Upper lobe of right lung (tissue), 1 donor: ENCODE measurements around the gene ZNF235. TPM values are rescaled to one million over a fixed set of nuclear protein-coding genes. Genes with fewer than 3 reads are reported as not detected.
"Not testable (repeated sequence)": the region's sequence is repeated elsewhere in the genome, so short reads cannot be mapped to it uniquely, and the experiment has no call there.

ENCODE experiments used
- ATAC-seq: fragments of 200-7000 bp; cut with Tn5 transposase; one replicate; pipeline ENCODE4 v1.9.1; 2020; ENCODE audit warnings: mild to moderate bottlenecking, moderate library complexity
- DNase-seq: peaks from one replicate; pipeline ENCODE4 v3.0.0-alpha.2; 2020
- H3K27ac ChIP-seq: fragments of 200-600 bp; one replicate; pipeline ENCODE4 v1.8.0; 2022
- H3K27me3 ChIP-seq: fragments of 200-600 bp; one replicate; pipeline ENCODE4 v1.8.0; 2022; ENCODE audit warnings: mild to moderate bottlenecking
- H3K36me3 ChIP-seq: fragments of 200-600 bp; one replicate; pipeline ENCODE4 v1.8.0; 2022
- H3K4me1 ChIP-seq: fragments of 200-600 bp; one replicate; pipeline ENCODE4 v1.8.0; 2022
- H3K4me3 ChIP-seq: fragments of 200-600 bp; one replicate; pipeline ENCODE4 v1.8.0; 2022; ENCODE audit warnings: mild to moderate bottlenecking
- H3K9me3 ChIP-seq: fragments of 200-600 bp; one replicate; pipeline ENCODE4 v1.8.0; 2022
- intact Hi-C: fragments of 100-400 bp; cut with DNase I; formaldehyde crosslinking; loops from one replicate; pipeline ENCODE4 v1.11.0; 2022
- long read RNA-seq: library from polyadenylated mRNA; unstranded; transcript quantifications from one replicate; pipeline ENCODE4 v2.0.0, GENCODE V29; 2021
- total RNA-seq: library from RNA; stranded (reverse); fragmentation: NEBNext Ultra II Directional; extraction: Animal tissue kit (Norgen Biotek cat#: 25700); gene quantifications from one replicate; pipeline ENCODE4 v1.2.1, GENCODE V29; 2021
- TF ChIP-seq, protein P1 (sequence below): fragments of 200-600 bp; IDR thresholded peaks from one replicate; pipeline ENCODE4 v1.8.0; 2022; ENCODE audit warnings: antibody characterized with exemption
- donor health status: DM: no; HTN: yes; CAD: no; lungs with severe emphysema.

The ZNF235 gene
- 6.5 TPM for total RNA-seq
- long read RNA-seq, full-length matches to known transcripts = 7 of 10 reads
- long read RNA-seq, partial matches to known transcripts = 0 of 10 reads
- long read RNA-seq, other reads (novel, unspliced or antisense) = 3 of 10 reads

DNA sequence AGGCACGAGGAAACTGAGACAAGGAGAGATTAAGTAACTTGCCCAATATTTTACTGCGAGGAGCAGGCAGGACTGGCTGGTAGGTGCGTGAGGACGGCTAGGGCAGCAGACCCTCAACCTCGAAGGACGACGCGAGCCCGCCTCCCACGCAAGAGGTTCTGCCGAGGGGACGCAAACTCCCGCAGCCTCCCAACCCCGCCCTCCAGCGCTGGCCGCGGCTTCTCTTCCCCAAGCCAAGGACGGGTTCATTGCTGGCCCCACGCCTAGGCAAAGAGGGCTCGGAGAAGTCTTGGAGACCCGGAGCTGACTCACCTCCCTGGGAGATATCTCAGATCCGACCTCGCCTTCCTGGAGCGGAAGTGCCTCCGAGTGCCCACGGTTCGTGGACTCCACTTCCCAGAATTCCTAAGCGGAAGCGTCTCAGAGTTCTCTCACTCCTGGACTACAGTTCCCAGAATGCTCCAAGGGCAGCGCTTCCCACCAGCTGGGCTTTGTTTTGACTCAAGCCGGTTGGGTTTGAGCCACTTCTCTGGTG lies at the start of gene ZNF235:
Gene ZNF235, minus strand, starts transcription at position 367 of the 535 bp plus-strand sequence. CDS start 1,621 bp downstream, outside the sequence.
- peak within 1 kb of the TSS; percentile 85 for H3K4me3 ChIP-seq
- DNase-seq (peak; percentile 89), ATAC-seq (peak; percentile 100)
- intact Hi-C loops = no loop called here
- H3K27ac ChIP-seq = peak within 1 kb of the TSS; percentile 77
- no peaks in the 10 kb centered on the region for H3K27me3 ChIP-seq
- no peaks in the 10 kb centered on the region for H3K9me3 ChIP-seq
- H3K36me3 ChIP-seq = peaks cover 11% of the 10 kb centered on the region
- TF ChIP-seq, protein P1, sequence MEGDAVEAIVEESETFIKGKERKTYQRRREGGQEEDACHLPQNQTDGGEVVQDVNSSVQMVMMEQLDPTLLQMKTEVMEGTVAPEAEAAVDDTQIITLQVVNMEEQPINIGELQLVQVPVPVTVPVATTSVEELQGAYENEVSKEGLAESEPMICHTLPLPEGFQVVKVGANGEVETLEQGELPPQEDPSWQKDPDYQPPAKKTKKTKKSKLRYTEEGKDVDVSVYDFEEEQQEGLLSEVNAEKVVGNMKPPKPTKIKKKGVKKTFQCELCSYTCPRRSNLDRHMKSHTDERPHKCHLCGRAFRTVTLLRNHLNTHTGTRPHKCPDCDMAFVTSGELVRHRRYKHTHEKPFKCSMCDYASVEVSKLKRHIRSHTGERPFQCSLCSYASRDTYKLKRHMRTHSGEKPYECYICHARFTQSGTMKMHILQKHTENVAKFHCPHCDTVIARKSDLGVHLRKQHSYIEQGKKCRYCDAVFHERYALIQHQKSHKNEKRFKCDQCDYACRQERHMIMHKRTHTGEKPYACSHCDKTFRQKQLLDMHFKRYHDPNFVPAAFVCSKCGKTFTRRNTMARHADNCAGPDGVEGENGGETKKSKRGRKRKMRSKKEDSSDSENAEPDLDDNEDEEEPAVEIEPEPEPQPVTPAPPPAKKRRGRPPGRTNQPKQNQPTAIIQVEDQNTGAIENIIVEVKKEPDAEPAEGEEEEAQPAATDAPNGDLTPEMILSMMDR = no peak
- H3K4me1 ChIP-seq = peaks cover 11% of the 10 kb centered on the region

DNA sequence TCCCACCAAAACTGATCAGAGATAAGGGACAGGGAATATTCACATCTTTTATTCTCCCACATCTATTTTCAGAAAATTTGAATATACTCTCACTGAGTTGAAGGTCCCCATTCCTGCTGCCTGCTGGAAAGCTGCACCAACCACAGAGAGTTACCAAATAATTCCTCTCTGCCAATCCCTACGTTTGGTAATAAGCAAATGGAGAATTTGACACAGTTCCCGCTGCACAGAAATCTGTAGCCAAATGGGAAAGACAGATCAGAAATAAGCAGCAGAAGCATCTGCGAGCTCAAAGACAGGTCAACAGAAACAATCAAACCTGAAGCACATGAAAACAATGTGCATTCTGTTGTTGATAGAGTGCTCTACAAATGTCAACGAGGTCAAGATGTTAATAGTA lies 41.7 kb upstream of the ZNF235 start:
- H3K4me3 ChIP-seq = no peak overlapping the region
- intact Hi-C loops = no loop called here
- TF ChIP-seq, protein P1 = no peak
- peaks cover 50% of the 10 kb centered on the region for H3K9me3 ChIP-seq
- H3K27ac ChIP-seq = no peak overlapping the region
- H3K27me3 ChIP-seq = no peaks in the 10 kb centered on the region
- ATAC-seq (no peak), DNase-seq (no peak)
- H3K36me3 ChIP-seq = no peaks in the 10 kb centered on the region
- no peaks in the 10 kb centered on the region for H3K4me1 ChIP-seq

DNA sequence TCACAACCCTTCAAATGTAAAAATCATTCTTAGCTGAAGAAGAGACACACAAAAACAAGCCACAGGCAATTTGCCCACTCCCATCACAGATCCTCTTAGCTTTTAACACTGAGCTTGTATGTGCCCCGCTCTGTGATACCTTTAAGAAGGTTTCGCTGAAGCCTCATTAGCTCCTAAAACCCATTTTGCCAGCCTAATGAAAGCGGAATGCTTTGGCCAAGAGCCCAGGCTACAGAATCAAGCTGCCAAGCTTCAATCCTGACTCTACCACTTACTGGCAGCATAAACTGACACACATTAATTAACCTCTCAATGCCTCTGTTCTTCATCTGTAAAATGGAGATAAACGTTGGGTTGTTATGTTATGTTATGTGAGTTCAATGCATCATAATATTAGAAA lies 41.1 kb upstream of the ZNF235 start:
- ATAC-seq (no peak), DNase-seq (no peak)
- H3K36me3 ChIP-seq = no peaks in the 10 kb centered on the region
- H3K27ac ChIP-seq = no peak overlapping the region
- no peak overlapping the region for H3K4me3 ChIP-seq
- intact Hi-C loops = no loop called here
- H3K27me3 ChIP-seq = no peaks in the 10 kb centered on the region
- H3K9me3 ChIP-seq = peaks cover 47% of the 10 kb centered on the region
- no peaks in the 10 kb centered on the region for H3K4me1 ChIP-seq
- TF ChIP-seq, protein P1 = no peak

DNA sequence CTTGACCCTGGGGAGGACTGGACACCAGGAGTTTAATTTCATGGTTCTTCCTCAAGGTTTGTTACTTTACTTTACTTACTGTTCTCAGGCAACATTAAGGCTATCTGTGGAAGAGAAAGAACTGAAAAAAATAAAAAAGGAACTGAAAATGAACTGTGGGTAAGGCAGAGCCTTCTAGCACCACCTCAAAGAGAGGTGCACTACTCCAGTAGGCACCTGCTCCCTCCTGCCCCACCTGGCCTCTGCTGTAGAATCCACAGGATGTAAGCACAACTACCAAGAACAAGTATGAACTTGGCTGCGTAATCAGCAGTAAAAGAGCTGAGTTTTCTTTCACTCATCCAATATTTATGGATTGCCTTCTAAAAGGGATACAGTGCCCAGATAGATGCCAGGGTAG lies 39.4 kb upstream of the ZNF235 start:
- H3K36me3 ChIP-seq = peaks cover 9% of the 10 kb centered on the region
- DNase-seq = no peak
- H3K27me3 ChIP-seq = no peaks in the 10 kb centered on the region
- no peak overlapping the region for H3K4me3 ChIP-seq
- peaks cover 32% of the 10 kb centered on the region for H3K9me3 ChIP-seq
- ATAC-seq = no peak
- H3K27ac ChIP-seq = no peak overlapping the region
- no peaks in the 10 kb centered on the region for H3K4me1 ChIP-seq
- intact Hi-C loops = no loop called here
- TF ChIP-seq, protein P1 = no peak

DNA sequence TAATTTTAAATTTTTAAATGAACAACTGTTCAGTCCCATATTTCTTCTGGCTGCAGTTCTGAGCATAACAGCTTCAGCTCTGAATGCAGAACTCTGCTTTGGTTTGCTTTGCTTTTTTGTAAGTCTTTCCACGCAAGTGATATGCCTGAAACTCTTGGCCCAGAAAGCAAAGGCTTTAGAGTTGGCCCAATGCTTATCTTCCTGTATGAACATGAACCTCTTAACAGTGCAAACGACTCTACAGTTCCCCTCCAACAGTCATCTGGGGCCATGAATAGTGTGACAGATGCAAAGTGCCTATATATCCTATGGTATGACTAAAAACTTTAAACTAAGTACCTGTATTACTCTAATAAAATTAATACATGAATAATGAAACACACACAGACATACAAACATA lies 37.0 kb upstream of the ZNF235 start:
- Histone ChIP-seq H3K27me3 (no peaks in the 10 kb centered on the region), H3K27ac (no peak overlapping the region), H3K4me1 (no peaks in the 10 kb centered on the region), H3K4me3 (no peak overlapping the region), H3K36me3 (peaks cover 23% of the 10 kb centered on the region), H3K9me3 (peaks cover 15% of the 10 kb centered on the region)
- TF ChIP-seq, protein P1 = no peak
- intact Hi-C loops = no loop called here
- ATAC-seq (no peak), DNase-seq (no peak)

DNA sequence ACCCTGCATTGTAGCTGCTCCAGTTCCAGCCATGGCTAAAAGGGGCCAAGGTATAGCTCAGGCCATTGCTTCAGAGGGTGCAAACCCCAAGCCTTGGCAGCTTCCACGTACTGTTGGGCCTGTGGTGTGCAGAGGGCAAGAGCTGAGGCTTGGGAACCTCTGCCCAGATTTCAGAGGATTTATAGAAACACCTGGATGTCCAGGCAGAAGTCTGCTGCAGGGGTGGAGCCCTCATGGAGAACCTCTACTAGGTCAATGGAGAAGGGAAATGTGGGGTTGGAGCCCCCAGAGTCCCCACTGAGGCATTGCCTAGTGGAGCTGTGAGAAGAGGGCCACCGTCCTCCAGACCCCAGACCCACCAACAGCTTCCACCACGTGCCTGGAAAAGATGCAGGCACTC lies 29.8 kb upstream of the ZNF235 start:
- peaks cover 16% of the 10 kb centered on the region for H3K9me3 ChIP-seq
- ATAC-seq, H3K4me3 ChIP-seq, DNase-seq, H3K4me1 ChIP-seq, H3K27me3 ChIP-seq, intact Hi-C loops, H3K27ac ChIP-seq: not testable (repeated sequence)
- peaks cover 59% of the 10 kb centered on the region for H3K36me3 ChIP-seq
